ENCODE data around the gene PIGC. TPM values are rescaled to one million over a fixed set of nuclear protein-coding genes. Genes with fewer than 3 reads are reported as not detected.

Gene PIGC
- total RNA-seq, 2 experiments from 2014 or later, result 23.7 to 27.1 TPM

- H3K4me1 Mint-ChIP-seq (ENCODE audit: low read depth), result peaks cover 17% of the 10 kb centered on the region
- no peak overlapping the region for H3K4me3 ChIP-seq (ENCODE audit: low read length)
- H3K9me3 Mint-ChIP-seq, result no peaks in the 10 kb centered on the region
- intact Hi-C loops (cut with DNase I, micrococcal nuclease), result no loop called here
- H3K36me3 Mint-ChIP-seq (ENCODE audit: low read depth), result no peaks in the 10 kb centered on the region
- H3K4me3 Mint-ChIP-seq, result no peak overlapping the region
- TF ChIP-seq CTCF (IDR thresholded peaks at IDR 0.05), result no peak
- ATAC-seq (ENCODE audit: poor library complexity) (no peak), DNase-seq (no peak)
- POLR2A ChIA-PET, result no interaction called here
- peaks cover 18% of the 10 kb centered on the region for H3K4me1 ChIP-seq (ENCODE audit: insufficient read depth, low read length)
- H3K36me3 ChIP-seq (ENCODE audit: insufficient read depth, low read length), result no peaks in the 10 kb centered on the region
- H3K27me3 ChIP-seq (ENCODE audit: control insufficient read depth in 1 of 2, insufficient read depth in 2 of 2, low read length in 2 of 2), result no peaks in the 10 kb centered on the region
- no peaks in the 10 kb centered on the region for H3K9me3 ChIP-seq (ENCODE audit: control insufficient read depth in 1 of 2, insufficient read depth in 1 of 2, low read length in 2 of 2)
- H3K27me3 Mint-ChIP-seq, result no peaks in the 10 kb centered on the region
- CTCF ChIA-PET, result no interaction called here
- no peak overlapping the region for H3K27ac ChIP-seq (ENCODE audit: low read depth in 1 of 2, low read length in 2 of 2)
- H3K27ac Mint-ChIP-seq, result no peak overlapping the region
Observed at GRCh38 chr1:172453607-172454006, 9.7 kb upstream of the PIGC start.

- no peak overlapping the region for H3K27ac ChIP-seq (ENCODE audit: low read depth in 1 of 2, low read length in 2 of 2)
- no peaks in the 10 kb centered on the region for H3K36me3 ChIP-seq (ENCODE audit: insufficient read depth, low read length)
- intact Hi-C loops (cut with DNase I, micrococcal nuclease), result no loop called here
- no peak for ATAC-seq (ENCODE audit: poor library complexity)
- DNase-seq, result no peak
- ChIA-PET CTCF (no interaction called here), POLR2A (no interaction called here)
- H3K4me1 Mint-ChIP-seq (ENCODE audit: low read depth), result peaks cover 17% of the 10 kb centered on the region
- no peak overlapping the region for H3K4me3 Mint-ChIP-seq
- H3K9me3 ChIP-seq (ENCODE audit: control insufficient read depth in 1 of 2, insufficient read depth in 1 of 2, low read length in 2 of 2), result no peaks in the 10 kb centered on the region
- H3K27me3 ChIP-seq (ENCODE audit: control insufficient read depth in 1 of 2, insufficient read depth in 2 of 2, low read length in 2 of 2), result no peaks in the 10 kb centered on the region
- no peaks in the 10 kb centered on the region for H3K36me3 Mint-ChIP-seq (ENCODE audit: low read depth)
- TF ChIP-seq CTCF (IDR thresholded peaks at IDR 0.05), result no peak
- no peak overlapping the region for H3K27ac Mint-ChIP-seq
- peaks cover 18% of the 10 kb centered on the region for H3K4me1 ChIP-seq (ENCODE audit: insufficient read depth, low read length)
- no peaks in the 10 kb centered on the region for H3K9me3 Mint-ChIP-seq
- H3K27me3 Mint-ChIP-seq, result no peaks in the 10 kb centered on the region
- no peak overlapping the region for H3K4me3 ChIP-seq (ENCODE audit: low read length)
Observed at GRCh38 chr1:172453153-172453545, 9.3 kb upstream of the PIGC start.

GRCh38 chr1:172452536-172453152 lies 8.8 kb upstream of the PIGC start:
- H3K9me3 Mint-ChIP-seq, result no peaks in the 10 kb centered on the region
- DNase-seq (no peak), ATAC-seq (ENCODE audit: poor library complexity) (no peak)
- Histone ChIP-seq H3K27ac (ENCODE audit: low read depth in 1 of 2, low read length in 2 of 2) (no peak overlapping the region), H3K4me3 (ENCODE audit: low read length) (no peak overlapping the region), H3K4me1 (ENCODE audit: insufficient read depth, low read length) (peaks cover 18% of the 10 kb centered on the region), H3K27me3 (ENCODE audit: control insufficient read depth in 1 of 2, insufficient read depth in 2 of 2, low read length in 2 of 2) (no peaks in the 10 kb centered on the region), H3K36me3 (ENCODE audit: insufficient read depth, low read length) (no peaks in the 10 kb centered on the region), H3K9me3 (ENCODE audit: control insufficient read depth in 1 of 2, insufficient read depth in 1 of 2, low read length in 2 of 2) (no peaks in the 10 kb centered on the region)
- H3K4me3 Mint-ChIP-seq, result no peak overlapping the region
- H3K27ac Mint-ChIP-seq, result no peak overlapping the region
- no peaks in the 10 kb centered on the region for H3K27me3 Mint-ChIP-seq
- no peak for TF ChIP-seq CTCF (IDR thresholded peaks at IDR 0.05)
- POLR2A ChIA-PET, result no interaction called here
- H3K4me1 Mint-ChIP-seq (ENCODE audit: low read depth), result peaks cover 17% of the 10 kb centered on the region
- no peaks in the 10 kb centered on the region for H3K36me3 Mint-ChIP-seq (ENCODE audit: low read depth)
- CTCF ChIA-PET, result no interaction called here
- intact Hi-C loops (cut with DNase I, micrococcal nuclease), result no loop called here

All from CD4-positive, alpha-beta T cell (primary cell).